K562 (cell line): ENCODE measurements around the gene LILRA6. TPM values are rescaled to one million over a fixed set of nuclear protein-coding genes. Genes with fewer than 3 reads are reported as not detected.

Experiments
- AFF4 ChIP-seq: sonication (generic); formaldehyde crosslinking; IDR thresholded peaks from 2 replicates; pipeline ENCODE4 v1.8.0; 2023; ENCODE audit warnings: mild to moderate bottlenecking, missing genetic modification reagents
- ARID3A ChIP-seq: IDR thresholded peaks from 2 replicates; pipeline ENCODE4 v1.6.1; 2012; ENCODE audit warnings: low read depth, low read length, improper control_type of control experiment, borderline replicate concordance
- FIP1L1 ChIP-seq: fragments of 200-400 bp; formaldehyde crosslinking; IDR thresholded peaks from 2 replicates; pipeline ENCODE4 v1.6.1; 2018; ENCODE audit warnings: mild to moderate bottlenecking, low read depth, low read length; ENCODE audit not compliant: poor library complexity, severe bottlenecking
- FOXJ2 ChIP-seq: fragments of 200-800 bp; sonication (Bioruptor generic); IDR thresholded peaks from 2 replicates; pipeline ENCODE4 v1.6.1; 2016; ENCODE audit warnings: missing genetic modification characterization, missing compliant biosample characterization
- FOXK2 ChIP-seq, 2 experiments: fragments of 450-650 bp; IDR thresholded peaks in 1 of 2; conservative IDR thresholded peaks in 1 of 2; 2 replicates each; pipeline ENCODE4 v1.6.1; 2016; ENCODE audit warnings: low read depth in 2 of 2, mild to moderate bottlenecking in 1 of 2
- HNRNPUL1 ChIP-seq: fragments of 200-400 bp; formaldehyde crosslinking; IDR thresholded peaks from 2 replicates; pipeline ENCODE4 v1.6.1; 2017; ENCODE audit warnings: low read length
- IRF9 ChIP-seq: fragments of 450-650 bp; IDR thresholded peaks from 2 replicates; pipeline ENCODE4 v1.6.1; 2016; ENCODE audit warnings: missing biosample characterization, missing genetic modification characterization
- MTA3 ChIP-seq: fragments of 450-650 bp; formaldehyde crosslinking; IDR thresholded peaks from 2 replicates; pipeline ENCODE4 v1.6.1; 2017; ENCODE audit warnings: mild to moderate bottlenecking, borderline replicate concordance
- SOX6 ChIP-seq: fragments of 450-650 bp; IDR thresholded peaks from 2 replicates; pipeline ENCODE4 v1.6.1; 2014; ENCODE audit warnings: mild to moderate bottlenecking
- TFAP4 ChIP-seq: sonication (generic); formaldehyde crosslinking; IDR thresholded peaks from 2 replicates; pipeline ENCODE4 v1.8.0; 2022; ENCODE audit warnings: missing genetic modification reagents, mild to moderate bottlenecking, moderate library complexity, borderline replicate concordance
- TSHZ1 ChIP-seq: fragments of 250-450 bp; sonication (Bioruptor Pico); IDR thresholded peaks from 2 replicates; pipeline ENCODE4 v1.4.0; 2020; ENCODE audit warnings: mild to moderate bottlenecking, moderate library complexity
- ZNF282 ChIP-seq: sonication (generic); formaldehyde crosslinking; IDR thresholded peaks from 2 replicates; pipeline ENCODE4 v1.8.1; 2023; ENCODE audit warnings: missing genetic modification reagents
- ZNF431 ChIP-seq: sonication (generic); formaldehyde crosslinking; IDR thresholded peaks from 2 replicates; pipeline ENCODE4 v1.8.0; 2022; ENCODE audit warnings: mild to moderate bottlenecking, missing genetic modification reagents
- ZSCAN32 ChIP-seq: fragments of 450-650 bp; formaldehyde crosslinking; IDR thresholded peaks from 2 replicates; pipeline ENCODE4 v1.4.0; 2020; ENCODE audit warnings: mild to moderate bottlenecking, moderate library complexity
- polyA plus RNA-seq, 8 experiments: library from polyadenylated mRNA; depleted of rRNA in 4 of 8; stranded (reverse) in 5 of 8; unstranded in 3 of 8; fragments of >200 nt; fragmentation: Nextera tagmentation in 2 of 8; fragmentation: Illumina TruSeq in 1 of 8; extraction: Ambion mirVana in 2 of 8; extraction: Trizol in 1 of 8; gene quantifications; 2 replicates each; pipeline versions ENCODE4 v1.2.1 to v1.2.3, GENCODE V29; 2011 to 2014; ENCODE audit warnings: inconsistent platforms in 1 of 8, missing spikeins in 1 of 8
- total RNA-seq, 7 experiments: library from RNA; depleted of rRNA in 6 of 7; stranded (reverse); fragments of >200 nt in 6 of 7; fragmentation: Illumina TruSeq in 2 of 7; extraction: Trizol in 2 of 7; gene quantifications; 2 replicates each; pipeline versions ENCODE4 v1.2.1 to v1.2.3, GENCODE V29; 2011 to 2021; ENCODE audit warnings: low replicate concordance in 1 of 7
- TF ChIP-seq, protein P1 (sequence below): sonication (generic); formaldehyde crosslinking; IDR thresholded peaks from 2 replicates; pipeline ENCODE4 v1.9.0; 2022; ENCODE audit warnings: mild to moderate bottlenecking, missing genetic modification reagents

LILRA6 gene
- total and polyA plus RNA-seq, 9 of the 15 experiments (the other 6 are each of a cell fraction or from before 2014, with no cell fraction given): 0.03 TPM; not detected in 8

DNA sequence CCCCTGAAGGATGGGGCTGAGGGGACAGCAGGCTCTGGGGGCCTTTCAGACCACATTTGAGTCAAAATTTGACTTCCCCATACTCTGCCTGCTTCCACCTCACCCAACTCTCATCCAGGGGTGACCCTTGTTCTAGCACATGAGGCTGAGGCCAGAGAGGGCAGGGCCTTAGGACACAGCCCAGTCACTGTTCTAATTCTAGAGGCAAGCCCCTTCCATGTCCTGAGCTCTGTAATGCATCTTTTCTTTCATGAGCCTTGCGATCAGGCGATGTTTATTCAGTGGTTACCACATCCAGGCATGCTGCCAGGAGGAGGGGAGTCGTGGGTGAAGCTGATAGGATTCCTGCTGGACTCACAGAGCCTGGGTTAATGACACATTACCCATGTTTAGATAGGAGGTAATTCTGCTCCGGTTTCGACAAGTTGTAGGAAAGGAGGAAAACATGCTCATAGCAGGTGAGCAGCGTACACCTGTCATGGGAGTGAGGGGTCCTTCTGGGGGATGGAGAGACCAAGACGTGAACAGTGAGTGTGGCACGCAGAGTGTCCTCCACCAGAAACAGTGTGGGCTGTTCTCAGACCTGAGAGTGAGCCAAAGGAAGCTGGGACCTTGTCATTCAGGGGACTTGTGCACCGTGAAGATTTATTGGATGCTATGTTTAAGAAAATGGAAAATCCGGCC, 32.6 kb downstream of the LILRA6 start (continued):
- peak; percentile 76; the same call in 1 of the 2 replicates for TF ChIP-seq AFF4 (CRISPR knock-in tag)
- peak; percentile 81 for TF ChIP-seq SOX6
- TF ChIP-seq, protein P1, sequence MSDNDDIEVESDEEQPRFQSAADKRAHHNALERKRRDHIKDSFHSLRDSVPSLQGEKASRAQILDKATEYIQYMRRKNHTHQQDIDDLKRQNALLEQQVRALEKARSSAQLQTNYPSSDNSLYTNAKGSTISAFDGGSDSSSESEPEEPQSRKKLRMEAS: peak; percentile 73
- TF ChIP-seq TFAP4: peak; percentile 47; the same call in 1 of the 2 replicates
- no peak for TF ChIP-seq FIP1L1
- TF ChIP-seq HNRNPUL1: peak; percentile 65; the same call in 1 of the 2 replicates
- peak; percentile 71; the same call in 1 of the 2 replicates for TF ChIP-seq MTA3
- peak; percentile 89 for TF ChIP-seq FOXJ2 (tag)
- no peak for TF ChIP-seq ZSCAN32 (CRISPR knock-in tag)
- TF ChIP-seq ARID3A: peak; percentile 83; the same call in 1 of the 2 replicates
- no peak for TF ChIP-seq TSHZ1 (CRISPR knock-in tag)
- TF ChIP-seq FOXK2 (conservative IDR thresholded peaks at IDR 0.05 in 1 of 2, IDR thresholded peaks at IDR 0.05 in 1 of 2; ENCODE audit: low read depth in 2 of 2): peak; percentile 69 to 77; a peak in 3 of 4 replicates
- TF ChIP-seq IRF9 (tag): no peak
- no peak for TF ChIP-seq ZNF431
- no peak for TF ChIP-seq ZNF282
